Endometrium (tissue), 2 donors: ENCODE results near the gene FOXO3.
"Not testable (repeated sequence)": the region's sequence is repeated elsewhere in the genome, so short reads cannot be mapped to it uniquely, and the experiment has no call there.

Experiments
- FAIRE-seq: peaks from 2 replicates; lab custom pipeline; 2012; peaks lifted over from hg19 to GRCh38; lab: Jason Lieb, UNC
- donor health status: control.
- donor health status: control.

The FOXO3 gene

GRCh38 chr6:108560463-108561308, at the start of gene FOXO3:
Gene FOXO3, plus strand, starts transcription at chr6:108560917. Its CDS starts 292 bp downstream, at chr6:108561209.
- no peak for FAIRE-seq

DNA sequence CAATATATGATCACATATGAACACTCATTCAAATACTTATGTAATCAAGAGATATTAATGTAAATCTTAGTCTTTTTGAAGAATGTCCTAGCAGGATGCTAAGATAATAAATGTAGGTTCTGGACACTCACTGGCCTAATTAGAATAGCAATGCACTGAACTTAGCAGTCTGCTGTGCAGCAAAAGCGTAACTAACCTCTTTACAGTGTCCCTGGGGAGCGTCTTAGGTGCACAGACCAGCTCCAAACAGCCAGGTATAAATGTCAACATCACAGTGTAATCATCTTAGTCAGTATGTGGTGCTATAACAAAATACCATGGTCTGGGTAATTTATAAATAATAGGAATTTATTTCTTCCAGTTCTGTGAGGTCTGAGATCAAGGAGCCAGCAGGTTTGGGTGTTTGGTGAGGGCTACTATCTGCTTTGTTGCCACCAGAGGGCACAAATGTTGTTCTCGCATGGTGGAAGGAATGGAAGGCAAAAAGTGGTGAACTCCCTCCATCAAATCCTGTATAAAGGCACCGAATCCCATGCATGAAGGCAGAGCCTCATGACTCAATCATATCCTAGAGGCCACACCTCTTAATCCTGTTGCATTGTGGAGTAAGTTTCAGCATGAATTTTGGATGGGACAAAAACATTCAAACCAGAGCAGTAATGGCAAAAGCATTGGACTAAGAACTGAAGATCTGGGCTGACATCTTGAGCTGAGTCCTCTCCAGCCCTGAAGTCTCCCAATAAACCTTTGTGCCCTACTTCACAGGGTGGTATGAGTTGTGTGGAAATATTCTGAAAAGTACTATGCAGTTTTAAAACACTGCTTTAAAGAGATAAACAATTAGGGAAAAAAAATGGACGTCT, 41.8 kb upstream of the FOXO3 start:
- FAIRE-seq: no peak

DNA sequence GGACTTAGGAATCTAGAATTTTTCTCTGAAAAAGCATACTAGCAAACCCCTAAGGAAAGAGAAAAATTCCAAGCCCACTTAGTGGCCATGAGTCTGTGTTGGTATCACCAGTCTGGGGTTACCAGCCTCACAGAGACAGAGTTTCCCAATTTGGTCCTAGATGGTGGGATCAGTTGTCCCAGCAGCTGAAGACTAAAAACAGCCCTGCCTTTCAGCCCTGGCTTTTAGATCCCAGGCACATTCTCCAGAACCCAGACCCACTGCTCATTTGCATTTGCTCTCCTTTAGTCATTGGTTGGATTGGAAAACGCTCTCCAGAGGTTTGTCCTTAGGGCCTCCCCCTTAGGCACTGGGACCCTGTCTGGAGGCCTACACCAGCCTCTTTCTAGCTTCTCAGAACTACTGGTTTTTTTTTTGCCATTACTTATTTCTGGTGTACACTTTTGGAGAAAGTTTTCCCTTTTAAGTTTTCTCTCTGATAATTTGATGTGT, 39.1 kb upstream of the FOXO3 start:
- FAIRE-seq: no peak

DNA sequence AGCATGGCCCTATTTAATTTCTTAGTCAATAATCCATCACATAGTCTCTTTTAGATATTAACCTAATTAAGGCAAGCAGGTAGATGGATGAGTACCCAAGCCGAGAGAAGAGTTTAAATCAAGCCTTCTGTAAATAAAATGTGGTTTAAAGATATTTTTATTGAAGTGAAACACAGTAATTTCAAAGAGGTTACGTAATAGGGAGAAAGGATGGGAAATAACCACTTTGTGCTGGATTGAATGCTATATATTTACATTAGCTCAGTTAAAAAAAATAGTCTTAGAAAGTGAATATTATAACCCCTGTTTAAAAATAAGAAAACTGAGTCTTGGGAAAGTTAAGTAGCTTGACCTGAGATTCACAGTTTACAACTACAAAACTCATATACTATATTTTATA, 37.0 kb upstream of the FOXO3 start:
- FAIRE-seq: no peak

GRCh38 chr6:108524528-108525248, 36.0 kb upstream of the FOXO3 start:
- FAIRE-seq: no peak

DNA sequence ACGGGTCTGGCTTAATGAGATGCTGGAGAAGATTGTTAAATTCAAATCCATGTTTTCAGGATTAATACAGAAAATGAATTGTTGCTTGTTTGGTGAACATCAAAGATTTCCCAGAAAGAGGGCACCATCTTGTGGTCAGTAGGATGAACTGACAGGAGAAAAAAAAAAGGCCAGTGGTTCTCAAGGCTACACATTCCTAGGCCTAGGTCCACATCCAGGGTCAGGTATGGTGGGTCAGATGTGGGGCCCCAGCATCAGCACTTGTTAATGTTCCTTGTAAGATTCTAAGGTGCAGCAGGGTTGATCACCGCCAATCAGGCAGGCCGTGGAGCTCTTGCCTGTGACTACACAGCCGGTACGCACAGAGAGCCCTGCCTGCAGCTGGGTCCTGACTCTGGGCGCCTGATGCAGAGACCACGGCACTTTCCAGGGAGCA, 34.0 kb upstream of the FOXO3 start:
- peak; percentile 88 for FAIRE-seq

- no peak for FAIRE-seq
Measured at GRCh38 chr6:108528878-108529277, 31.8 kb upstream of the FOXO3 start.

DNA sequence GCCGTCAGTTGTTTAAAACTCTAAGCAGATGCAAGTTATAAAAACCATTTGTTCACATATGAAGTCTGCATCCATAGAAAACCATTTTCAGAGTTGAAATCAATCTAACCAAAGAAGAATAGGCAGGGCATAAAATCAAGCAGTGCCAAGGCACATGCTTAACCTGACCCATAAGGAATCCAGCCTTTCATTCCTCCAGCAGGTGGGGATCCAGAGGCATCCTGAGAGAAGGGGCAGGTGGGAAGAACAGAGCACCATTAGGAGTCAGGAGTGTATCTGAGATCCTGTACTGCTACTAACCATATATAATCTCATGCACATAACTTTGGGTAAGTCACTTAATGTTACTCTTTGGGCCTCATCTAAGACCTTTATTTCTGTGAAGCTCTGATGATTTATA, 29.4 kb upstream of the FOXO3 start:
- no peak for FAIRE-seq

- FAIRE-seq: no peak
Measured at GRCh38 chr6:108535114-108535742, 25.5 kb upstream of the FOXO3 start.

DNA sequence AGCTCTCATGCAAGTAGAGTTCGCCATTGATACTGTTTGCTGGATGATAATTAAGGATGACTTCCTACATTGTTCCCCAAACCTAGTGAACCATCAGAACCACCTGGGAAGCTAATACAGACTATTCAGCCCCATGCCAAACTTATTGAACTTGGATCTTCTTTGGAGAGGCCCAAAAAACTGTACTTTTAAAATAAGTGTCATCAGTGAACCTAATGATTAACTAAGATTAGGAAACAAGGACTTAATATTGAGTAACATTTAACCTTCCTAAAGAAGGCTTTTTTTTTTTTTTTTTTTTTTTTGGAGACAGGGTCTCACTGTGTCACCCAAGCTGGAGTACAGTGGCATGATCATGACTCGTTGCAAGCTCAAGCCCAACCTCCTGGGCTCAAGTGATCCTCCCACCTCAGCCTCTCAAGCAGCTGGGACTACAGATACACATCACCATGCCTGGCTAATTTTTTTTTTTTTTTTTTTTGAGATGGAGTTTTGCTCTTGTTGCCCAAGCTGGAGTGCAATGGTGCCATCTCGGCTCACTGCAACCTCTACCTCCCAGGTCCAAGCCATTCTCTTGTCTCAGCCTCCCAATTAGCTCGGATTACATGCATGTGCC, 24.7 kb upstream of the FOXO3 start:
- FAIRE-seq: not testable (repeated sequence)

DNA sequence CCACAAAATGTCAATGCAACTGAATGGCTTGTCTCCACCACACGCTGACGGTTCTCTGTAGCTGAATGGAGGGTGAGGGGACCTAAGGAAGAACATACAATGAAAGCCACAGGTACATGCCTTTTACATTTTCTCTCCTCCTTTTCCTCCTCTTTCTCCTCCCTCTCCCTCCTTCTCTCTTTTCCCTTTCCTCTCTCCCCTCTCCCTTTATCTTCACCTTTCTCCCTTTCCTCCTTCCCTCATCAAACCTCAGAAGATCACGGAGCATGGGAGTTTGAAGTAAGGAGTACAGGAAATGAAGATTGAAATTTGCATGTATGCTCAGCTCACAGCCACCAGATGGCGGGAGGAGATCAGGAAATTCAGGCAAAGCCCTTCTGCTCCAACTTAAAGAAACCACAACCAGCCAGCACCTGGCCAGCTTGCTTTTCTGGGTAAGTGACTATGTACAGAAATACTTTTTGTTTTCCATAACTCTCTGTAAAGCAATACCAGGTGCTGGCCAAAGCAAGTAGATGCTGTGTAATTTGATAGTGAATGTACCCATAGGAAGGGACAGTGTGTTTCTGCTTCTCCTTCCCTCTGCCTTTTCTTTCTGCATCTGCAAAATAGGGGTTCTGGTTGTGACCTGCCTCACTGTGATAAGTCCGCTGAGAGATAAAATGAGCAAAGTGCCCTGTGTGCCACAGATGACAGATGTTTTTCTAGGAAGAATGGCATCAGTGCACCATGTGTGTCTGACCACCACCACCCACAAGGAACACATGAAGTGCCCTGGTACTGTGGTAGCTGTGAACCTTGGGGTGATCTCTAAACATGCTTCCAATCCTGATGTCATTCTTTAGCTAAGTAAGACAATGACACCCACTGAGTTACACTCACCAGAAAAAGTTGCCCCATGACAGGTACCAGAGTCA, 18.6 kb upstream of the FOXO3 start:
- FAIRE-seq: peak; percentile 84

DNA sequence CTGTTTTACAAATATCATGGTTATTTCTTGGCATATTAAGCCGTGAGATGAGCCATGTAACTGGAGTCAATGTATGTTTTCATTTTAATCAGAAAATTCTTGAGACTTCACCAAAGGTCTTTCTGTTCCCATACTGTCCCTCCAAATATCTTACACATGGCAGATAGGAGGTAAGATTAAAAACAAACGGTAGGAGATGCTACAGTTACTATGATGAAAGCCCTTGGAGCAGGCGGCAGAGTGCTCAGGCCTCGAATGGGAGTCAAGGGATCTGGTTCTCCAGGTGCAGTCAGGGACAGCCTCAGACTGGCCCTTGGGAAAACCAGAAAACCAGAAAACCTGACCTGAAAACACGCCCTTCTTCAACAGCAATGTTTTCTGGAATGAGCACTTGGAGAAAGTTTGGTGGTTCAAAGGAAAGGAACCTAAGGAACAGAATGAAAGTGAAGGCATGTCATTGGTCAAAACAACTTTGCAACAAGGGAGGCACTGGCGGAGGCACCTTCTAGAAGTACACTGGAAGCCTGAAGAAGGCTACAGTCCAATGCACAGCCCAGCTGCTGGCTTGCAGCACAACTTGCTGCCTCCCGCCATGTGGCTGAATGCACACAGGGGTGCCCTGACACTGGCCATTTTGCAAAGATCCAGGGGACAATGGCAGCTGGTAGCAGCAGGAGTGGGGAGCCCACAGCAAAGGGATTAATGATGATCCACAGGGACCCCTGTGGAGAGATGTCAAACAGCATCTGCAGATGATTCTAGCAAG, 17.4 kb upstream of the FOXO3 start:
- no peak for FAIRE-seq

DNA sequence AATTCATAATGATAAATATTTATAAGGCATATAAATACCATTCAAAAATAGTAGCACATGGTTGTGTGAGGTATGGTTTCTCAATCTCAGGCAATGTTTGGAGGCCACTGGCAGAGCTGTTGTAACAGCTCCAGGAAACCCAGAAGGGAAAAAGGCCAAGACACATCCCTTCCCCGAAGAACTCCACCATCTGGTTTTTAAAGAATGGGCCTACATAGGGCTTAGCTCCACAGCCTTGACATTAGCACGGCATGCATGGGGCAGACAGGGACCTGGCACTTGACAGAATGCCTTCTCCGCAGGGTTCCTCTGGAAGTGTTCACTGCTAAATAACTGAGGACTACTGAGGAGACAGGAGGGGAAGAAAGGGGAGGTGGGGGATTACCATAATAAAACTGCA, 16.1 kb upstream of the FOXO3 start:
- FAIRE-seq: no peak

DNA sequence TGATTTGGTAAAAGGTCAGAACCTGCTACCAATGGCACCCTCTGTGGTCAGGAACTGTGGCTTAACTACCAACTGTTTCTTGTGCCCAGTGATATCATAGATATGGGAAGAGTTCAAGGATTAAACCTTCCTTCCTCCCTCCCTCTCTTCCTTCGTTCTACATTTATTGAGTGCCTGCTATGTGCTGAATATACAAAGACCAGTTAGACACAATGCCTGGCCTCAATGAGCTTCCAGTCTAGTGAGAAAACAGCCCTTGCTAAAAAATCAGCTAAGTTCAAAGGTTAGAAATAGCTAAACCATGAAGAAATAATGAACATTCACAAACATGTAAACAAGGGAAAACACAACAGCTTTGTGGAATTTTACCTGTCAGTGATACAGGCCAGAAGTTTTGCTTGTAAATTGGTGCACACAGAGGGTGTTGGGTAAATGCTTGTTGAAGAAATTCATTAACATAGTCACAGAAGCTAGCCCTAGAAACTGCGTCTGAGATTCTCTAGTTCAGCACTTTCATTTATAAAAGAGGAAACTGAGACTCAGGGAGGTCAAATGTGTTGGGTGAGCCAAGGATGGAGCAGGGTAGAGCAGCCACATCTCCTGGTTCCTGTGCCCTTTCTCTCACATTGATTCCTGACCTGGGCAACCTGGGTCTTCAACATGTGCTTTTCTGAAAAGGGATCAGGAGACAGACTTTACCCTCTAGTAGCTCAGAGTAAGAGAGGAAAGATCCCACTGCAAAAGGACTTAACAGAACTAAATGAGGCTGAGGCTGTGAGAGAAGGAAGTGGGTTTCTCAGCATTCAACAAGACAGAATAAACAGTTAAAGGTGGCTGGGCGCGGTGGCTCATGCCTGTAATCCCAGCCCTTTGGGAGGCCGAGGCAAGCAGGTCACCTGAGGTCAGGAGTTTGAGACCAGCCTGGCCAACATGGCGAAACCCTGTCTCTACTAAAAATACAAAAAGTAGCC, 14.4 kb upstream of the FOXO3 start:
- no peak for FAIRE-seq

DNA sequence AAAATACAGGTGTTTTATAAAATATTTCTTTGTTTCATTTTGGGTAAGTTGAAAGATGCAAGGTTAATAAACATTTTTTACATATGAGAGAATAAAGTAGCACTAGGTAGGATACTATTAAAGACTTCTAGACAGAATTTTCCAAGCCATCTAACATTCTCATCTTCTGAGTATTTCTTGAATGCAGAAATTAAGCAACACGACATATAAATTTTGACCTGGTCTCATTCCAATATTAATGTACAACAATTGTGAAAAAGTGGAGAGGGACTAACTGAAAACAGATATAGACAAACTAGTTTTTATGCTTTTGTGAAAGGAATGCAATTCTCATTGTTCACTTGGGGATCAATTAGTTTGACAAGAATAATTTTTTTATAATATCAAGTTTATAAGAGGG, 11.5 kb upstream of the FOXO3 start:
- FAIRE-seq: no peak

DNA sequence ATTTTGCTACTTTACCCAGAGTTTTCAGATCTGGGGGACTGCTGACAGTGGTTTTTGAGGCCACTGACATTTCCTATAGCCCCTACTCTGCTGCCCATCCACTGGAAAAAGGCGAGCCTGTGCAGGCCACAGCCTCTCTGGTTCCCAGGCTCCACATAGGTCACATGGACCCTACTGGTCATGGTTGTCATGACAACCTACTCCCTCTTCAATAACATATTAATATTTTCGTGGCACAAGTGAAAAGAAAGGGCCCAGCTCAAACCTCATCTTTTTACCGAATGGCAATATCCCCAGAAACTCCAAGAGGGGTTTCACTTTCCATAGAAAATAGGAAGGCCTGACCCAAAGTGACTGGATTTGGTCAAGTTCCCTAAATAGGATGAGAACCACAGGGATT, 11.0 kb upstream of the FOXO3 start:
- FAIRE-seq: no peak

- FAIRE-seq: no peak
Measured at GRCh38 chr6:108550256-108550655, 10.5 kb upstream of the FOXO3 start.

DNA sequence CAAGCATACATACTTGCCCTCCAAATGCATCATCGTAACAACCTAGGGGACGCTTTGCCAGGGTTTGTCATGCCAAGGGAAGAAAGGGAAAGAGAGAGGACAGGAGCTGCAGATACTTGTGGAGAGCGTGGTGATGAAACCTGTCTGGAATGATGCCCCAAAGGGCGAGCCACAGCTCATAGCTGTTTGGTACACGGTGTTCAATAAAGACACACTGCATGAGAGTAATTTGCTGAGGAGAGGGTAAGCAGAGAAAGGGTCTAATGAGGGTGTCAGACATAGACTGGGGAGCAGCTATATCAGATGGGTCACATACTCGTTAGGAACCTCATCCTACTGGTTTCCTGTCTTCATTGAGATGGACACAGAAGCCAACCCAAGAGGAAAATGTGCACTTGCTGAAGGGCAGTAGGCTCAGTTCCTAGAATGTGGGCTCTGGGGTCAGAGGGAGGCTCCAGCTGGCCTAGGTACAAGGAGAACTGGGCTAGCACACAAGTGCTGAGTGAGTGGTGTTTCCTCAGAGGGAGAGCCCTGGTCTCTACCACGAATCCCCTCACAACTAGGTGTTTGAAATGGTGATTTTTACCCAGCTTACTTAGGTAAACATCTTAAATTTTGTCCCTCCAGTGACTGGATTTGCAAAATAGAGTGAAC, 5.2 kb upstream of the FOXO3 start:
- no peak for FAIRE-seq
